ENCODE results near the gene KIF21A.

The KIF21A gene

GRCh38 chr12:39269492-39269891 lies 173.4 kb downstream of the KIF21A start:
- TF ChIP-seq, protein P1, sequence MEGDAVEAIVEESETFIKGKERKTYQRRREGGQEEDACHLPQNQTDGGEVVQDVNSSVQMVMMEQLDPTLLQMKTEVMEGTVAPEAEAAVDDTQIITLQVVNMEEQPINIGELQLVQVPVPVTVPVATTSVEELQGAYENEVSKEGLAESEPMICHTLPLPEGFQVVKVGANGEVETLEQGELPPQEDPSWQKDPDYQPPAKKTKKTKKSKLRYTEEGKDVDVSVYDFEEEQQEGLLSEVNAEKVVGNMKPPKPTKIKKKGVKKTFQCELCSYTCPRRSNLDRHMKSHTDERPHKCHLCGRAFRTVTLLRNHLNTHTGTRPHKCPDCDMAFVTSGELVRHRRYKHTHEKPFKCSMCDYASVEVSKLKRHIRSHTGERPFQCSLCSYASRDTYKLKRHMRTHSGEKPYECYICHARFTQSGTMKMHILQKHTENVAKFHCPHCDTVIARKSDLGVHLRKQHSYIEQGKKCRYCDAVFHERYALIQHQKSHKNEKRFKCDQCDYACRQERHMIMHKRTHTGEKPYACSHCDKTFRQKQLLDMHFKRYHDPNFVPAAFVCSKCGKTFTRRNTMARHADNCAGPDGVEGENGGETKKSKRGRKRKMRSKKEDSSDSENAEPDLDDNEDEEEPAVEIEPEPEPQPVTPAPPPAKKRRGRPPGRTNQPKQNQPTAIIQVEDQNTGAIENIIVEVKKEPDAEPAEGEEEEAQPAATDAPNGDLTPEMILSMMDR (IDR thresholded peaks at IDR 0.05; ENCODE audit: low read depth, low read length): no peak
- H3K4me1 ChIP-seq: peaks cover 7% of the 10 kb centered on the region; the same call in 1 of the 2 replicates
- H3K9me3 ChIP-seq: no peaks in the 10 kb centered on the region
- no peak for DNase-seq
- H3K36me3 ChIP-seq: no peaks in the 10 kb centered on the region
- H3K4me3 ChIP-seq (ENCODE audit: low read depth, low read length): no peak overlapping the region
- no peaks in the 10 kb centered on the region for H3K27me3 ChIP-seq

GRCh38 chr12:39267886-39268285 lies 175.0 kb downstream of the KIF21A start:
- H3K27me3 ChIP-seq: no peaks in the 10 kb centered on the region
- H3K9me3 ChIP-seq: no peaks in the 10 kb centered on the region
- no peak for DNase-seq

DNA sequence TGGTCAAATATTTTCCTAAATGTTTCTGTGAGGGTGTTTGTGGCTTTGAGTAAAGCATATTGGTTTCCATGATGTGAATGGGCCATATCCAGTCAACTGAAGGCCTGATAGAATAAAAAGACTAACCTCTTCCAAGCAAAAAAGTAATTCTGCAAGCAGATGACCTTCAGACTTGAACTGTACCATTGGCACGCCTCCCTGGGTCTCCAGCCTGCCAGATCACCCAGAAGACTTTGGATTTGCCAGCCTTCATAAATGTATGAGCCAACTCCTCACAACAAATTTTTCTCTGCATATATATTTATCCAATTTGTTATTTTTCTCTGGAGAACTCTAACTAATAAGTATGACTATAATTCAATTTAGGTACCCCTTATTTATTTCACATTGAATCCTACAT lies 190.3 kb downstream of the KIF21A start:
- no peaks in the 10 kb centered on the region for H3K27me3 ChIP-seq
- DNase-seq: no peak
- H3K36me3 ChIP-seq: no peaks in the 10 kb centered on the region
- H3K4me1 ChIP-seq: no peaks in the 10 kb centered on the region
- TF ChIP-seq, protein P1 (IDR thresholded peaks at IDR 0.05; ENCODE audit: low read depth, low read length): no peak
- no peak overlapping the region for H3K4me3 ChIP-seq (ENCODE audit: low read depth, low read length)
- no peaks in the 10 kb centered on the region for H3K9me3 ChIP-seq

More at GRCh38 chr12:39267886-39268285, 175.0 kb downstream of the KIF21A start:
- H3K36me3 ChIP-seq: no peaks in the 10 kb centered on the region
- 0 out of 2 replicates have a peak, but pooled peaks cover 3% of the 10 kb centered on the region for H3K4me1 ChIP-seq
- TF ChIP-seq, protein P1 (IDR thresholded peaks at IDR 0.05; ENCODE audit: low read depth, low read length): no peak
- no peak overlapping the region for H3K4me3 ChIP-seq (ENCODE audit: low read depth, low read length)
